GM12801 (cell line): ENCODE measurements around the gene OR2AG2.

Experiments used
- CTCF ChIP-seq: IDR thresholded peaks from one replicate; pipeline ENCODE4 v1.5.1; 2011; ENCODE audit warnings: control low read depth; ENCODE audit not compliant: insufficient read length; ENCODE audit errors: extremely low read depth

OR2AG2 gene

GRCh38 chr11:6790546-6790945, 18.8 kb upstream of the OR2AG2 start:
- no peak for TF ChIP-seq CTCF

- TF ChIP-seq CTCF: no peak
Observed at GRCh38 chr11:6782720-6783119, 10.9 kb upstream of the OR2AG2 start, which contains the start of gene OR2AG1. OR2AG1 (plus strand) TSS chr11:6783020; CDS start chr11:6785038, 2,018 bp downstream.

- no peak for TF ChIP-seq CTCF
Observed at GRCh38 chr11:6780829-6781228, 9.1 kb upstream of the OR2AG2 start.

GRCh38 chr11:6778518-6778917, 6.7 kb upstream of the OR2AG2 start:
- no peak for TF ChIP-seq CTCF

- no peak for TF ChIP-seq CTCF
Observed at GRCh38 chr11:6757373-6757967, 14.3 kb downstream of the OR2AG2 start.

GRCh38 chr11:6755953-6756347, 15.8 kb downstream of the OR2AG2 start:
- no peak for TF ChIP-seq CTCF

GRCh38 chr11:6755303-6755952, 16.3 kb downstream of the OR2AG2 start:
- peak; percentile 11 for TF ChIP-seq CTCF
